ENCODE data around the gene CADM2.
"Not testable (repeated sequence)": the region's sequence is repeated elsewhere in the genome, so short reads cannot be mapped to it uniquely, and the experiment has no call there.

CADM2 gene

DNA sequence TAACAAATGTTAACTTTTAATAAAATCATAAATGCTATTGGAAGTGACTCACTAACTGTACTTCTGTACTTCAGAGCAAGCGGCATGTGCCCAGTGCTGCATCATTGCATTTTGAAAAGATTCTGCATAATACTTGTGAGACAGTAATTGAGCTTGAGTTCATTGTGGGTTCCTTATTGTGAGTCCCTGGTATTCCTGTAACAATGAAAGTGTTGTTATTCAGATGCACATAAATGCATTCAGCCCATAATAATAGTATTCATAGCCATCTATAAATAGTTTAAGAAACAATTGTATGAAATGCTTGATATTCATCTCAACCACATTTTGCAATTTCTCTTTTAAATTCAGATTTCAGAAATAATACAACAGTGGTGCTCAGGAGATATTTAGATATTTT lies 976.4 kb downstream of the CADM2 start:
- no peak for DNase-seq (ENCODE audit: low read depth, low spot score)

DNA sequence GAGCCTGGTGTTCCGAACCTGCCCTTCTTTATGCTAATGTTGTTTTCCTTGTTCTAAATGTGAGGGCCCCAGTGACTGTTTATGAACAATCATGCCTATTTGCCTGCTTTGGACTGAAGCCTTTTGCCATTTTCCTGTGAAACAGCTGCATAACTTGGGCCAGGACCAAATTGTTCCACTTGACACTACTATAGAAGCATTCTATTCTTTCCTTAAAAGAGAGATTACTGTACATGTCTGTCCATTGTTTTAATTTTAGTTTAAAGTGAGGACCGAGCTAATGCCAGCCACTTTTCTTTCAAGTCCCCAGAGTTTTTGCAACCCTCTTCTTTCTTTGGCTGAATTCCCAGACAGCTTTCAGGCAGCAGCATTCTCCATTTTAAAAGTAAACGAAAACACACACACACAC lies 980.3 kb downstream of the CADM2 start:
- no peak for DNase-seq (ENCODE audit: low read depth, low spot score)

DNA sequence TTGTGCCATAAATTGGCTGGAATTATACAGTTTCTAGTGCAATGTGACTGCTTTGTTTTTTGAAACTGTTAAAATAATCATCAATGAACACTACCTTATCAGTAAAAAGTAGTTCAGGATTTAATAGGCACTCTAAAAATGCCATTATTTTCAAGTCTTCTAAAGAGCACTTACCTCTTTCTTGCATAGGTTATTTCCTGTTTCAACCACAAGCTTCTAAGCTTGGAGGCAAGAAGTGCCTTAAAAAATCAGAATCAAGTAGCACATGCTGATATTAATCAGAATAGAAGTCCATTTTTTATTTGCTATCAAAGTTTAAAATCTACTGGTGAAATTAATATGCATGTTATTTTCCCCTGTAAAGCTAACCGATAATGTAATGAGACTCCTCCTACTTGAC lies 991.6 kb downstream of the CADM2 start:
- no peak for DNase-seq (ENCODE audit: low read depth, low spot score)

DNA sequence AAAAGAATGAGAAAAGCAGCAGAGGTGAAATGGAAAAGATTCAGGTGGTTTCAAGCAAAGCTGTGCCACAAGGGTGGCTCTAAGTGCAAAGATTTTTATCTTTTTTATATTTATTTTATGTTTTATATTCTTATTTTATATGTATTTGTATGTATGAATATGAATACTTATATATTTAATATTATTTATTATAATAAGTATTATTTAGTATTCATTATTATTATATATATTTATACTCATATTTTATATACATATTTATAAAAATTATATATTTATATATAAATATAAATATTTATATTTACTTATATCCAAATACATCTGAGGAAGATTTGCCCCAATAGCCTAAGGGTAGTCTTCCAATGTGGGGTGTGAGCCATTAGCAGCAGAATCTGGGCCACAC lies 1002.0 kb downstream of the CADM2 start:
- no peak for DNase-seq (ENCODE audit: low read depth, low spot score)

DNA sequence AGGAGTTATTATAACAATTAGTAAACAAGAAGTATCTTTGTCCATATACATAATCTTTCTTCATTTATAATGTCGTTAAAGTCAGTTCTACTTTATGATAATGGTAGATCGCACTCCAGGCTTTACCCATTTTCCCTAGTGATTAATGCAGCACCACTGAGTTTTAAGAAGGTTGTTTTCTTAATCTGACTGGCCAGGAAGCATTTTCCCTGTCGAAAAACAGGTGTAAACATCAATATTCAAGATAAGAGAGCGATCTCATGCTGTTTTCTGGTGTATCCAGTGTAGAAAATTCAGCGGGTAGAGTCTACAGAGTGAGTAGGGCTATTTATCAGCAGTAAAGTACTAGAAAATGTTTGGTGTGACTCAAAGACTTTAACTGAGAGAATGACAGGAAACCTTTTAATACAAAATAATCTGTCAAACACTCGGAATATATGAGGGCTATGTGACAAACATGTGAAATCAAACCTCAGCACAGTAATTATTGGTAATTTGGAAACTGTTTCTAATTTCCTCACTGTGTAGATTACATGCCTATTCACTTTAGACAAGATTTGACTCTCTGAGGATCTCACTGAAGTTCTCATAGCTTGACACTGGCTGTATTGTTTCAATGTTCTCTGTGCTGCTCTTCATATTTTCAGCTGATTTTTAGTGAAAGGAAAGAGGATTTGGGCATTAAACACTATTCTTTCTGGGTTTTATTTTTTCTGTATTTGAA lies 1019.0 kb downstream of the CADM2 start:
- no peak for DNase-seq (ENCODE audit: low read depth, low spot score)

DNA sequence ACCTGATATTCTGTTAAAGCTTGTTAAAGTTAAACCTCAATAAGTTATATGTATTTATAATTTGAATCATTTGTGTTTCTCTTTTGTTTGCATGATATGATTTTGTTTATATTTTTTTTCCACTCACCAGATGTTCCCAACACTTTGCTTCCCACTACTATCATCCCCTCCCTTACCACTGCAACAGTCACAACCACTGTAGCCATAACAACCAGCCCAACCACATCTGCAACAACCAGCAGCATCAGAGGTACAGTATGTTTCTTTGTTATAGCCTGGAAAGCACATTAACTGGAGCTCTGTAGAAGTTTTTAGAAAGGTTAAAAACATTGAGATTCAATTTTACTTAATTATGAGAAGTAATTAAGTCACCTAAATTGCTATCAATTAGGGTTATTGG lies 1020.2 kb downstream of the CADM2 start:
- DNase-seq (ENCODE audit: low read depth, low spot score), result no peak

DNA sequence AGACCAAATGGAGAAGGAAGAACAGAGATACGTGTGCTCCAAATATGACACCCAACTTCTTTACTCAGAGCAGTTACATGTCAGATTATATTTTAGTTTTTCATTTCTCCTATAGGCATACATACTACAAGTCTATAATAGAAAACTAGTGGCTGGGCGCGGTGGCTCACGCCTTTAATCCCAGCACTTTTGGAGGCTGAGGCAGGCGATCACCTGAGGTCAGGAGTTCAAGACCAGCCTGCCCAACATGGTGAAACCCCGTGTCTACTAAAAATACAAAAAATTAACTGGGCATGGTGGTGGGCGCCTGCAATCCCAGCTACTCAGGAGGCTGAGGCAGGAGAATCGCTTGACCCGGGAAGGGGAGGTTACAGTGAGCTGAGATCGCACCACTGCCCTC lies 1030.8 kb downstream of the CADM2 start:
- not testable (repeated sequence) for DNase-seq (ENCODE audit: low read depth, low spot score)

DNA sequence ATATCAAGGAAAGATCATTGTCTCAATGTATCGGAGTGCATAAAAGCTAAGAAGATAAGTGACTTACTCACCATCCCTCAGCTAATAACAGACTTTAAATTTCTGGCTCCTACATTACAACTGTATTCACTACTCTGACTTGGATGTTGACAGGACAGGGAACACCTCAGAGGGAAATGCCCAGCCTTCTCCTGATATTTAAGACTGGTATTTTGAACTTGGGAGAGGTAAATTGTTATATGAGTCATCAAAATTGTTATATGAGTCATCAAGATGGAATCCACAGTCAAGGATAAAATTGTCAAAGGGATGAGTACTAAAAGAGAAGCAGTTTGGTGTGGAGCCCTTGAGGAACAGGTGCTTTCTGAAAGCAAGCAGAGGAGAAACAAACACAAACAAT lies 1070.8 kb downstream of the CADM2 start:
- DNase-seq (ENCODE audit: low read depth, low spot score), result no peak

DNA sequence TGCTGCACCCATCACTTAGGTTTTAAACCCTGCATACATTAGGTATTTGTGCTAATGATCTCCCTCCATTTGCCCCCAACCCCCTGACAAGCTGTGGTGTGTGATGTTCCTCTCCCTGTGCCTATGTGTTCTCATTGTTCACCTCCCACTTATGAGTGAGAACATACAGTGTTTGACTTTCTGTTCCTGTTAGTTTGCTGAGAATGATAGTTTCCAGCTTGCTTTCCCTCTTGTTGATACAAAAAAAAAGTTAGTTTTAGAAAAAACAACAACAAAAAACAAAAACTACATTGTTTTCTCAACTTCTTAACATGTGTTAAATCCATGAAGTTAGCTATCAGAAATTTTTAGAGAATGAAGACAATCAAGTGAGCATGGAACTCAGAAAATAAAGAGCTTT lies 1079.1 kb downstream of the CADM2 start:
- DNase-seq (ENCODE audit: low read depth, low spot score), result no peak

DNA sequence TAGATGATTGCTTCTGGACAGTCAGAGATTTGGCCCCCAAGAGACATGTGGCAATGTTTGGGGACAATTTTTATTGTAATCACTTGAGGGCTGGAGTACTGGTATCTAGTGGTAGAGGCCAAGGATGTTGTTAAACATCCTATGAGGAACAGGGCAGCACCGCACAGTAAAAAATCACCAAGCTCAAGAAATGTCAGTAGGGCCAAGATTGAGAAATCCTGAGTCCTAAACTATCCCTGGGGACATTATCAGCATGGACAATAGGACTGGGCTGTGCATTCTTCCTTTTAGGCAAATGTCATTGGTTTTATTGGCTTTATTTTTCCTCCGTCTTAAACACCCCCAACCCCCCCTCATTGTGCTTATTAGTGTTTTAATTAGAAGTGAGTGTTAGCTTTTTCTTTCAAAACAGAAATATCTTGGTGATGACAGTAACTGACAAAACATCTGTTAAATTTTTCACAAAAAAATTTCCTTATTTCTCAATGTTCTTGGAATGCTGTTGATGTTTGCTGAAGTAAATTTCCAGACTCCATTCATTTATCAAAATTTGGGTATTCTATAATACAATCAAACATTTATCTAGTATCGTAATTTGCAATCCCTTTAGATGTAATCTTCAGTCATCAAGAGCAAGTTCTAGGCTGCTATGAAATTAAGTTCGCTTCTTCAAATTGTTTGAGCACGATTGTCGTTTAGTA lies 1087.8 kb downstream of the CADM2 start:
- DNase-seq (ENCODE audit: low read depth, low spot score), result no peak

DNA sequence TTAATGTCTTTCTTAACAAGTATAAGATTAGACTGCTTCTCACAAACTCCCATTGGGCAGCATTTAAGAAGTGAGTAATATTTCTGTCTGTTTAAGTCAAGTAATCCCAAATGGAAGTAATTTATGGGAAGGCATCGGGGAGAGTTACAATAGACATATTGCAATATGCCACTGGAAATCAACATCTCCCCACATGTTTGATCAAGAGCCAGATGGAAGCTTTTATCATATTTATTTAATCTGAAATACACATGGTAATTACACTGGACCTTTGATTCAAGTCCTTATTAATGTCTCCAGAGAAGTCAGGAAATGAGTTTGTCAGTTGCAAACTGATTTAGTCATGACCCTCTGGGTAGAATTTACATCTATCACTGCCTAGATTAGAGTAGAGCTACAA lies 1088.4 kb downstream of the CADM2 start:
- no peak for DNase-seq (ENCODE audit: low read depth, low spot score)

DNA sequence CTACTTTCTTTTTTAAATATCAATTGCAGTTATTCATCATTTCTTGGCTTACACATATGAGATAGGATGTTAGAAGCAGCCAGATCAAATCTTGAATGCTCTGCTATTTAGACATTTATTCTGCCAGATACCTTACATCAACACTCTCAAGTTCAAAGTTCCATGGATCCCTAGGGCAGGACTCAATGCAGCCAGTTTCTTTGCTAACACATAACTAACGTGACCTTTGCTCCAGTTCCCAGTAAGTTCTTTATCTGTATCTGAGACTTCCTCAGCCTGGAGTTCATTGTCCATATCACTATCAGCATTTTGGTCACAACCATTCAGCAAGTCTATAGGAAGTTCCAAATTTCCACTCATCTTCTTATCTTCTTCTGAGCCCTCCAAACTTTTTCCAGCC lies 1092.3 kb downstream of the CADM2 start:
- DNase-seq (ENCODE audit: low read depth, low spot score), result no peak

DNA sequence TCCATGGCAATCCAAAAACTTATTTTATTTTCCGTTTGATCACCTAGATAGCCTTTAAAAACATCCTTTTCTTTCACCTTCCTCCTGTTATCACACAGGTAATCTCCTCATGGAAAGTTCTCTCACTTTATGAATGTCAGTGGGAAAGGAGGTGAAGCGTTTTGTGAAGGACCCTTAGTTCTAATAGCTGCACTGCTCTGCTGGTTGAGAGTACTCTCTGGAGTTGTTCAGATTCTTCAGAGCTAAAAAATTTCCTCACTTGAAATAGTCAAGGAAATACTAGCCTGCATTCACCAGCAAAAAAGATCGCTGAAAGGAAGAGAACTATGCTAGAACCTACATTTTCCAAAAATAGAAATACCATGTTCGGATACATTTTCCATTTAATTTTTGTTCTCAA lies 1097.2 kb downstream of the CADM2 start:
- no peak for DNase-seq (ENCODE audit: low read depth, low spot score)

DNA sequence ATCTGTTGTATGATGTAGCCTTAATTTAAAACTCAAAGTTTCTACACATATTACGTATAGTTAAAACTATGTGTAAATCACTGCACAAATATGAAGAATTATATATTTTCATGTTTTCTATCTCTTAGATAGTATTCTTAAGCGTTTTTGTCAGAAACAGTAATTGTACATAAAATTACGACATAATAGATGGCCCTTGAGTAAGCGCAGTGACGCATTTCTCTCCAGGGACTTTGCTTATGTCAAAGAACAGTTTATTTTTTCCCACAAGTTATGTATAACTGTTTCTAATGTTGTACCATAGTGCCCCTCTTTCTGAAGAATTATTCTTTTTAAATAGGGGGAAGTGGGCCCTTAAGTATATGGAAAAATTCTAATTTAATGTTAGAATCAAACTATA lies 1098.2 kb downstream of the CADM2 start:
- no peak for DNase-seq (ENCODE audit: low read depth, low spot score)

DNA sequence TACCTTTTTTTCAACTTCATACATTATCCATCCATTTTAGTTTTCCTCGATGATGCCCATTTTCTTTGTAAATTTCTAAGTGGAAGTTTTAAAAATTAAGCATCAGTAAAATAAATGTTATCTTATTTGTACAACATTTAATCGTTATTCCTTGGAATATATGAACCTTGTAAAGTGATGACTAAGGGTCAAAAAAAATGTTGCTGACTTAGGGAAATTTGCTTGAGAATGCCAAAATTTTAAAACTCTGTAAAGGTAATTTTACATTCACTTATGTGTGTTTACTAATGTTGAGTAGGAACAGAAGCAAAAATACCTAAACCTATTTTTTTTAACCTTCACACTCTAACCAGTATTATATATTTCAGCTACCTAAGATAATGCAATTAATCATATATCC lies 1115.0 kb downstream of the CADM2 start:
- DNase-seq (ENCODE audit: low read depth, low spot score), result no peak

DNA sequence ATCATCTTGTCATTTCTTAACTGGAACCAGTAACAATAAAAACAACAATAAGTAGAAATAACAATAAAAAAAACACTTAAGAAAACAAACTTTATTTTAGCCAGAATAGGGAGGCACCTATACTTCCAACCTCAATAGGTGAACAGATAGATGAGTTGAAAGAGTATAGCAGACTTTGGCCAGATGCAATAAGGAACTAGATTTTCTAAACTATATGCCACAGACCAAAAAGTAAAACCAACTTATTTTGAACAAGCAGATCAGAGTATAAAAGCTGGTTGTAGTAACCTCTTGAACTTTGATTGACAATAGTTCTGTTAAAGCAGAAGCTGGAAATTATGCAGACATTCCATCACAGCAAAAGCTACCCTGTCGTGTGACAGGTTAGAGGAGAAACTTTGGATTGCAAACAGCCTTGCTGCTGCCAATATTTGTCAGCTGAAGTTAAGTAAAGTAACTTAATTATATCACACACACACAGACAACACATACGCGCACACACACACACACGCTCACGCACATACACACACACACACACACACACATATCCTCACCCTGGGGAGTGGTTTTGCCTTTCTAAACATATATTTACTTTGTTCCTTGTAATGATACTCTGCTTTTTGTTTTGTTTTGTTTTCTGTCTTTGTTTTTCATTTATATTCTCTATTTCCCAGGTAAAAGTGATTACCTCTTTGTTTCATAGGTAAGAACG lies 1128.5 kb downstream of the CADM2 start:
- no peak for DNase-seq (ENCODE audit: low read depth, low spot score)

DNA sequence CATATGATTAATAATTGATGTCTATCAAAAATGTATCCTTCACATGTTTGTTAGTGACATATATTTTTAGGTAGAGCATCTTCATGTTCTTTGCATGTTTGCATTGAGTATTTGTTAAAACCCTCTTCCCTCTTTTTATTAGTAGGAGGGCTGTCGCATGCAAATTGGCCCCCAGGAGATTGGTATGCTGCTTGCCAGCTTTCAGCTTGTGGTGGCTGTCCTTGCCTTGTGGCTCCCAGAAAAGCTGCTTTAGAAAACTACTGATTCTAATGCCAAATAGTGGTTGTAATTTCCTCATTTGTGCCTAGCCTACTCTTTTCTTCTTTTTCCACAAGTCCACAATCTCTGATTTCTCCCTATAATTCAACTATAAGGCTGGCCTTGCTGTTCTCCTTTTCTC lies 1145.4 kb downstream of the CADM2 start:
- no peak for DNase-seq (ENCODE audit: low read depth, low spot score)

DNA sequence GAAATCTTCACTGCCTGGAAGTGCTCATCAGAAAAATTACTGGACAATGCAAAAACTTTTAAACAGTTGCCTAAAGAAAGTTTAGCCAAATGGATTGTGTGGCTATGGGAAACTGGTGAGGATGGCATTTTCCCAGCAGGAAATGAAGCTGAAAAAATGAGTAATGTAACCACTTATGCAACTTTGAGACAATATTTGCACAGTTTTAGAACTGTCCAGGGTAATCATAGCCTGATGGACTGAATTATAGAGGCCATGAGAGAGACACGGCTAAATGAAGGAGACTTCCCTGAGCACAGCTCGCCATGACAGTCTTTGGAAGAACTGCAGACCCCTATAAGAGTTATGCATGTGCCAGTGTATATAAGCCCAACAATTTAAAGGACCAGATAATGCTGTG lies 1150.6 kb downstream of the CADM2 start:
- DNase-seq (ENCODE audit: low read depth, low spot score), result no peak
